Smooth muscle cell (in vitro differentiated cells): ENCODE results near the gene NAP1L4. TPM values are rescaled to one million over a fixed set of nuclear protein-coding genes. Genes with fewer than 3 reads are reported as not detected.

Experiments used
- DNase-seq: peaks from one replicate; lab custom pipeline; 2025; ENCODE audit not compliant: unreplicated experiment; lab: John Stamatoyannopoulos, UW
- H2AFZ ChIP-seq: fragments of 200-600 bp; sonication (generic); 2 replicates; pipeline ENCODE4 v1.6.0; 2016; ENCODE audit warnings: antibody characterized with exemption, low read depth, mild to moderate bottlenecking
- H3F3A ChIP-seq: fragments of 200-600 bp; sonication (generic); 2 replicates; pipeline ENCODE4 v1.6.0; 2017; ENCODE audit warnings: antibody characterized with exemption, low read depth
- H3K27ac ChIP-seq: fragments of 200-600 bp; sonication (generic); 2 replicates; pipeline ENCODE4 v1.5.1; 2016; ENCODE audit warnings: low read depth, mild to moderate bottlenecking
- H3K27me3 ChIP-seq: fragments of 200-600 bp; sonication (generic); 2 replicates; pipeline ENCODE4 v1.6.1; 2016; ENCODE audit warnings: low read depth, mild to moderate bottlenecking
- H3K36me3 ChIP-seq: fragments of 200-600 bp; sonication (generic); 2 replicates; pipeline ENCODE4 v1.5.1; 2016; ENCODE audit warnings: low read depth
- H3K4me1 ChIP-seq: fragments of 200-600 bp; sonication (generic); 2 replicates; pipeline ENCODE4 v1.5.1; 2016; ENCODE audit warnings: low read depth
- H3K4me2 ChIP-seq: fragments of 200-600 bp; sonication (generic); 2 replicates; pipeline ENCODE4 v1.6.0; 2016; ENCODE audit warnings: mild to moderate bottlenecking
- H3K4me3 ChIP-seq: fragments of 200-600 bp; sonication (generic); 2 replicates; pipeline ENCODE4 v1.5.1; 2016; ENCODE audit warnings: mild to moderate bottlenecking
- H3K79me2 ChIP-seq: fragments of 200-600 bp; sonication (generic); 2 replicates; pipeline ENCODE4 v1.6.0; 2016; ENCODE audit warnings: low read depth, mild to moderate bottlenecking
- H3K9ac ChIP-seq: fragments of 200-600 bp; sonication (generic); 2 replicates; pipeline ENCODE4 v1.6.0; 2016; ENCODE audit warnings: low read depth
- H3K9me3 ChIP-seq: fragments of 200-600 bp; sonication (generic); replicated peaks from 2 replicates; pipeline ENCODE4 v1.5.1; 2016; ENCODE audit warnings: low read depth
- H4K20me1 ChIP-seq: fragments of 200-600 bp; sonication (generic); 2 replicates; pipeline ENCODE4 v1.6.0; 2016; ENCODE audit warnings: low read depth
- CTCF ChIP-seq: fragments of 200-600 bp; sonication (generic); IDR thresholded peaks from 2 replicates; pipeline ENCODE4 v1.5.1; 2017; ENCODE audit warnings: borderline replicate concordance, mild to moderate bottlenecking, antibody characterized with exemption; ENCODE audit not compliant: insufficient read depth, poor library complexity, severe bottlenecking
- WGBS: methylation state at CpG from one replicate; pipeline ENCODE4 v1.1.7; 2016; ENCODE audit warnings: low lambda C conversion rate; 5-methylcytosine and 5-hydroxymethylcytosine counted together
- polyA plus RNA-seq: library from polyadenylated mRNA; unstranded; fragments of >200 nt; fragmentation: Nextera tagmentation; extraction: Ambion mirVana; gene quantifications from 2 replicates; pipeline ENCODE4 v1.2.1, GENCODE V29; 2016
- total RNA-seq: library from RNA; depleted of rRNA; stranded (reverse); fragments of >200 nt; gene quantifications from 2 replicates; pipeline ENCODE4 v1.2.3, GENCODE V29; 2014

Gene NAP1L4
- total and polyA plus RNA-seq, 2 experiments from 2014 or later = 63.1 to 95.0 TPM

GRCh38 chr11:2916892-2917645 lies 75.1 kb downstream of the NAP1L4 start:
- H3K27ac ChIP-seq = no peak overlapping the region
- DNase-seq = no peak
- H3K27me3 ChIP-seq = no peaks in the 10 kb centered on the region
- no peak overlapping the region for H3K9ac ChIP-seq
- H3K4me1 ChIP-seq = peaks cover 13% of the 10 kb centered on the region
- H3K36me3 ChIP-seq = no peaks in the 10 kb centered on the region
- H4K20me1 ChIP-seq = no peaks in the 10 kb centered on the region
- H3K4me2 ChIP-seq = no peak overlapping the region
- no peaks in the 10 kb centered on the region for H3K79me2 ChIP-seq
- no peak for TF ChIP-seq CTCF
- no peaks in the 10 kb centered on the region for H3F3A ChIP-seq
- no peaks in the 10 kb centered on the region for H3K9me3 ChIP-seq
- H3K4me3 ChIP-seq = no peak overlapping the region
- WGBS = 94% methylated on average over 16 of the region's 16 CpGs
- H2AFZ ChIP-seq = no peak overlapping the region

GRCh38 chr11:2916114-2916891 lies 75.8 kb downstream of the NAP1L4 start:
- H3K36me3 ChIP-seq = no peaks in the 10 kb centered on the region
- no peak for DNase-seq
- no peak overlapping the region for H3K4me2 ChIP-seq
- no peak for TF ChIP-seq CTCF
- H3F3A ChIP-seq = no peaks in the 10 kb centered on the region
- no peak overlapping the region for H3K27ac ChIP-seq
- WGBS = 88% methylated on average over 20 of the region's 20 CpGs
- H3K27me3 ChIP-seq = no peaks in the 10 kb centered on the region
- H3K4me3 ChIP-seq = no peak overlapping the region
- H4K20me1 ChIP-seq = no peaks in the 10 kb centered on the region
- no peaks in the 10 kb centered on the region for H3K9me3 ChIP-seq
- peaks cover 13% of the 10 kb centered on the region for H3K4me1 ChIP-seq
- H3K79me2 ChIP-seq = no peaks in the 10 kb centered on the region
- H2AFZ ChIP-seq = no peak overlapping the region
- H3K9ac ChIP-seq = no peak overlapping the region

DNA sequence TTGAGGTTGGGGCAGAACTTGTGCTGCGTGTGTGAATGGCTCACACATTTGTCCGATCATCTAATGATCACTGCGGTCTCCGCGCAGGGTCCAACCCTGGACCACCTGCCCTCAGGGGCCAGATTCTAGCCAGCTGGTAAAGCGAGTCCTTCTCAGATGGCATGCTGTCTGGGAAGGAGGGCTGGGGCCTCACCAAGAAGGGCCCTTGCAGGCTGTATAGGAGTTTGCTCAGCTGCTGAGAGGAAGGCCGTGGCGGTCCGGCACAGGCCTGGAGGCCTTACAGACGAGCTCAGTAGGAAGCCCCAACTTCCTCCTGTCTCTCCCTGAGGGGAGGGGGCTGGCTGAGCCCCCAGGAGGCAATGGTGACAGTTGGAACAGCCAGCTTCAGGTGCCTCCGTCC lies 76.7 kb downstream of the NAP1L4 start:
- WGBS = 95% methylated on average over 11 of the region's 11 CpGs
- Histone ChIP-seq H3K4me1 (peaks cover 13% of the 10 kb centered on the region), H4K20me1 (no peaks in the 10 kb centered on the region), H3K79me2 (no peaks in the 10 kb centered on the region), H3K9ac (no peak overlapping the region), H3K27me3 (no peaks in the 10 kb centered on the region), H3K27ac (no peak overlapping the region), H2AFZ (no peak overlapping the region), H3K4me3 (no peak overlapping the region), H3K36me3 (no peaks in the 10 kb centered on the region), H3F3A (no peaks in the 10 kb centered on the region), H3K4me2 (no peak overlapping the region), H3K9me3 (no peaks in the 10 kb centered on the region)
- no peak for TF ChIP-seq CTCF
- DNase-seq = no peak
